Epithelial cell of proximal tubule (primary cell): ENCODE measurements around the gene MIS12. TPM values are rescaled to one million over a fixed set of nuclear protein-coding genes. Genes with fewer than 3 reads are reported as not detected.
A peak's percentile ranks its signal among the peaks of the same experiment; 100 is the strongest.

ENCODE experiments used
- DNase-seq: peaks from one replicate; pipeline ENCODE4 v3.0.0-alpha.2; 2011; ENCODE audit warnings: low read depth
- H3K4me3 ChIP-seq: 2 replicates; pipeline ENCODE4 v1.5.1; 2011; ENCODE audit warnings: low read depth, mild to moderate bottlenecking, low read length
- total RNA-seq: library from RNA; depleted of rRNA; stranded (reverse); fragments of >200 nt; gene quantifications from 2 replicates; pipeline ENCODE4 v1.2.3, GENCODE V29; 2015
- TF ChIP-seq, protein P1 (sequence below): conservative IDR thresholded peaks from 2 replicates; pipeline ENCODE4 v1.5.1; 2012; ENCODE audit warnings: low read depth, mild to moderate bottlenecking, low read length

Gene MIS12, protein sequence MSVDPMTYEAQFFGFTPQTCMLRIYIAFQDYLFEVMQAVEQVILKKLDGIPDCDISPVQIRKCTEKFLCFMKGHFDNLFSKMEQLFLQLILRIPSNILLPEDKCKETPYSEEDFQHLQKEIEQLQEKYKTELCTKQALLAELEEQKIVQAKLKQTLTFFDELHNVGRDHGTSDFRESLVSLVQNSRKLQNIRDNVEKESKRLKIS
- total RNA-seq = 19.0 and 27.3 TPM in 2 replicates

DNA sequence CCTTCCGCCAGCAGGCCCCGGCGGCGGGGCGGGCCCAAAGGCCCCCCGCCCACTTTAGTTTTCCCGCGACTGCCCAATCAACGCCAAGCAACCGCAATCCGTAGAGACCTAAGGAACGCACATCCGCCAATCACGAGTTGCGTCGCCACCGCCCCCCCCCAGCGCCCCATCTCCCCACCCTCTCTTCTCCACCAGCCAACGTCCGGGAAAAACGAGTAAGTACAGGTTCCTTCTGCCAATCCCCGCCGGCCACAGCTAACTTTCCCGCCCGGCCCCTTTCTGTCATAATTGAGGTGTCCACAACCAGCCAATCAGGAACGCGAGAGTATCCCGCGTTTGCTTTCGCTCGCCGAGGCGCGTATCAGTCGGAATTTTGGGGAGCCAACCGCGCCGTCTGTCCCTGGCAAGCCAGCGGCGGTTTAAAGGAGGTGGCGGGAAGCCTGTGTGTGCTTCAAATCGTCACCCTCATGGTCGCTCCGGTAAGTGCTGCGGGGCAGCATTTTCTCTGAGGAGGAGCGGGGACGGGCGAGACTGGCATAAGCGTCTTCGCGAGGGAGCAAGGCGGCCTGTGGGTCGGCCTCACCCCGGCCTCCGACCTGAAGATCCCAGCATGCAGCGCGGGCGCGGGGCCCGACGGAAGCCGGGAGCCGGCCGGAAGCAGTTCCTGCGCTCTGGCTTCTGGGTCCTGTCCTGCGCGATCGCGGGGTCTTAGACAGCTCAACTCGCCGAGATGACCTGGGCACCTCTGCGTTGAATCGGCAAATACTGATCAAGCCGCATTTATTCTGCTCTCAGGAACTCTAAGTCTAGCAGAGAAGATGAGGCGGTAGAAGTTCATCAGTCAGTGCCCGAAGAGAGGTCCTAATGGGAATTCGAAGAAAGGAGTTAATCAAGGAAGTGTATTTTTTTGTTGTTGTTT, at the start of gene MIS12:
MIS12 (plus strand) TSS at position 361 of the 919 bp plus-strand sequence. CDS start 2,297 bp downstream, outside the sequence.
- TF ChIP-seq, protein P1, sequence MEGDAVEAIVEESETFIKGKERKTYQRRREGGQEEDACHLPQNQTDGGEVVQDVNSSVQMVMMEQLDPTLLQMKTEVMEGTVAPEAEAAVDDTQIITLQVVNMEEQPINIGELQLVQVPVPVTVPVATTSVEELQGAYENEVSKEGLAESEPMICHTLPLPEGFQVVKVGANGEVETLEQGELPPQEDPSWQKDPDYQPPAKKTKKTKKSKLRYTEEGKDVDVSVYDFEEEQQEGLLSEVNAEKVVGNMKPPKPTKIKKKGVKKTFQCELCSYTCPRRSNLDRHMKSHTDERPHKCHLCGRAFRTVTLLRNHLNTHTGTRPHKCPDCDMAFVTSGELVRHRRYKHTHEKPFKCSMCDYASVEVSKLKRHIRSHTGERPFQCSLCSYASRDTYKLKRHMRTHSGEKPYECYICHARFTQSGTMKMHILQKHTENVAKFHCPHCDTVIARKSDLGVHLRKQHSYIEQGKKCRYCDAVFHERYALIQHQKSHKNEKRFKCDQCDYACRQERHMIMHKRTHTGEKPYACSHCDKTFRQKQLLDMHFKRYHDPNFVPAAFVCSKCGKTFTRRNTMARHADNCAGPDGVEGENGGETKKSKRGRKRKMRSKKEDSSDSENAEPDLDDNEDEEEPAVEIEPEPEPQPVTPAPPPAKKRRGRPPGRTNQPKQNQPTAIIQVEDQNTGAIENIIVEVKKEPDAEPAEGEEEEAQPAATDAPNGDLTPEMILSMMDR = no peak
- peak within 1 kb of the TSS; percentile 93 for H3K4me3 ChIP-seq
- DNase-seq = peak; percentile 84

DNA sequence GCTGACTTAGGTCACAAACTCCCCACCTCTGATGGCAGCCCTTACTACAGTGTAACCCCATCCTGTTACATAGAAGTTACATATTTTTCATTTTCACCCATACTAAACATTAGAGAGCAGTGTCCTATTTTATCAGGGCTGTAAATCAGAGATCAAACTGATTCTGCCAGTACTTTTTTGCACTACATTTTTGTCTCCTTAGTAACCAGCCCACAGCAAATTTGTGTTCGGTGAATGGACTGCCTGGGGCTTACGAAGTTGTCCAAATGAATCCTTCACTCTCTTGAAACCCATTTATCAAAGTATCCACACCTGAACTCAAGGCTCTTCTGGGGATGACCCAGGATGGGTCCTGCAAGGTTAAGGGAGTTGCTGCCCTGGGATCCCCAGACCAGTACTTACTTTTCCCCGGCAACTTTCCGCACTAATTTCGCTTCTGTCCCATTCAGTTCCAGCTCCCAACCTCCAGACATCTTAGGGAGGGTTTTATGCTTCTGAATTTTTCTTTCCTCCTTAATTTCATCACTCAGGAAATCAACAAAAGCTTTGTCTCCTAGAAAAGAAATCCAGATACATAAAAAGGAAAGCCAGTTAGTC, 48.5 kb upstream of the MIS12 start:
- peak overlapping the region; percentile 80 for H3K4me3 ChIP-seq
- TF ChIP-seq, protein P1 = no peak
- DNase-seq = no peak

DNA sequence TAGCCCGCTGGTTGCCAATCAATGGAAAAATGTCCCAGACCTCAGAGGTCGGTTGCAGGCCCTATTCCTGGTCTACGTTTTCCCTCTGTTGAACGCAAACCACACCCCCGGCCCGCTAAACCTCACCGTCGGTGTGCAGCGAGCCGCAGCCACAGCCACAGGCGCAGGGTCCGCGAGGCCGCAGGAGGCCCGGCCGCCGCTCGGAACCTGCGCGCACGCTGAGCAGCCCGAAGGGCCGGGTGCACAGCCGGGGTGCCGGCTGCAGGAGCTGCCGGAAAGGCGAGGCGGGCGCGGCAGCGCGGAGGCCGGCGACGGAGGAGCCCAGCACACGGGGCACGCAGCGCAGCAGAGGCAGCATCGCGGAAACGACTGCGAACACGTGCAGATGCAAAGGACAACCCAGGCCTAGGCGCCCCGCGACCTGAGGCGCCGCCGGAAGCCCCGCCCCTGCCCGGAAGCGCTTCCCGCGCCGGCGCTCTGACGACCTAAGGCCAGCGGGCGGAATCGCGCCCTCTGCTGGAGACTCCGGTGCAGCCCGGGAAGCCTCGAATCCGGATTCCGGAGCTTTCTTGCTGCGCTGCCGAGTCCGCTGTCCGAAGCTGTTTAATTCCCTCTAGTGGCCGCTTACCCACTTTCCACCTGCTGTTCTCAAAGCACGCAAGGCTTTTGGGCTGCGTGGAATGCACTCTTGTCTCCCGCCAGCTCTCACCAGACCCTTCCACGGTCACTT, 47.5 kb upstream of the MIS12 start, which contains the start of gene C1QBP:
C1QBP (minus strand) TSS at position 440 of the 730 bp plus-strand sequence; CDS start at position 358, 82 bp downstream.
- TF ChIP-seq, protein P1 = peak; percentile 92
- DNase-seq = peak; percentile 47
- H3K4me3 ChIP-seq = peak within 1 kb of the TSS; percentile 80

DNA sequence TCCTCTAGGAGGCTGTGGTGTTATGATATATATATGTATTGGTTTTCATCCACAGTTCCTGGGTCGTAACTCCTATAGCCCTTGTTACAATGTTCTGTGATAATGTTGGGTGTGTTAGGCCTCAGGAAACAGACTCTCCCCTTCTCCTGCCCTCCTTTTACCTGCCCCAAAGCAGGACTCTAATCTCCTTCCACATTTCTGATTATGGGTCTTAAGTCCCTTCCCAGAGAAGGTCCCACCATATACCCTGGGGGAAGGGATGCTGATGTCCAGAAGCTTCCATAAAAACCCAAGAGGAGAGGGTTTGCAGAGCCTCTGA, 47.0 kb upstream of the MIS12 start:
- TF ChIP-seq, protein P1 = no peak
- peak overlapping the region; percentile 80 for H3K4me3 ChIP-seq
- no peak for DNase-seq

DNA sequence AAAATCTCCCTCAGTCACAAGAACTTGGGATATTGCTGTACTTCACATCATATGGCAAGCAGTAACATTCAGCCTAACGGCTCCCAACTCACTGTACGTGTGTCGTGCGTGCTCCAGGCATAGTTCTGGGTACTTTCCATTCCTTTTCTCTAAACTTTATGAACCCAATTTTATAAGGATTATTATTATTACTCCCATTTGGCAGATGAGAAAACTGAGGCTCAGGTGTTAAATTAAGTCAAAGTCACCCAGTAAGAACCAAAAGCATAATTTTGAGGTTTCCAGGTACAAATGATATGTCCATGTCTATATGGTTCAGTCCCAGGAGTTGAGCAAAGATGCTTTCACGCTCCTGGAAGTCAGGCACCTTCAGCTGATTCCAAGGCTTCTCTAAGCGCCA, 42.6 kb upstream of the MIS12 start:
- no peak for DNase-seq
- TF ChIP-seq, protein P1 = no peak
- no peak overlapping the region for H3K4me3 ChIP-seq

DNA sequence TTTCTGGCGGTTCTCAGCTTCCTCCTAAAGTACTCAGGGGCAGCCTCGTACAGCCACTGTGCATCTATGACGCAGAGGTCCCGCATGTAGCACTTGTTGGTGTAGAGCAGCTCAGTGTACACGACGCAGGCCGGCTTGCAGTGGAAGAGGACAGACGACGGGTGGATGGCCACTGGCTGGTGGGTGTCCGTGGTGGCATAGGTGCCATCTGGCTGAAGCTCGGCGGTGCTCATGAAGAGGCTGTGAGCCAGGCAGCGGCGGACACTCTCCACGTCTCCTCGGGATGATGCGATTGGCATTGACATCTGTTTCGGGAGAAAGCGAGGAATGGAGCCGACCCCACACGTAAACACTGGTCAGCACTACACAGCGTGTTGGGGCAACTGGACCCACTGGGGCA, 42.2 kb upstream of the MIS12 start:
- TF ChIP-seq, protein P1 = no peak
- no peak for DNase-seq

More for the DNA sequence above, 42.2 kb upstream of the MIS12 start:
- no peak overlapping the region for H3K4me3 ChIP-seq
